ENCODE data around the gene WDFY4.
A peak's percentile ranks its signal among the peaks of the same experiment; 100 is the strongest.

The WDFY4 gene

GRCh38 chr10:48655411-48656240 lies 29.0 kb upstream of the WDFY4 start:
- CTCF ChIA-PET, result interaction anchor here (0.5 to 4.7 kb wide), 110 partner anchors 8 to 1260 kb away, joined by 3 to 139 read pairs (median 5); partner anchors contain the start of gene ARHGAP22
- TF ChIP-seq ZIC2 (tag by site-specific recombination; IDR thresholded peaks at IDR 0.05), result peak; percentile 32; the same call in 1 of the 2 replicates
- no peak for TF ChIP-seq ZNF2 (tag by site-specific recombination; IDR thresholded peaks at IDR 0.05)
- TF ChIP-seq GLIS2 (tag by site-specific recombination; IDR thresholded peaks at IDR 0.05), result no peak
- TF ChIP-seq KLF1 (tag by site-specific recombination; IDR thresholded peaks at IDR 0.05), result peak; percentile 68
- peak; percentile 72 for TF ChIP-seq HIC1 (tag by site-specific recombination; IDR thresholded peaks at IDR 0.05)
- TF ChIP-seq KLF7 (tag by site-specific recombination; IDR thresholded peaks at IDR 0.05; ENCODE audit: borderline replicate concordance), result 0 out of 2 replicates have a peak, but pooled peaks have one; percentile 38
- H3K36me3 ChIP-seq (ENCODE audit: control insufficient read depth in 2 of 2, insufficient read depth in 1 of 2, low read length in 2 of 2), result no peaks in the 10 kb centered on the region
- no peak overlapping the region; the same call in 1 of the 2 replicates for H3K27ac ChIP-seq (ENCODE audit: extremely low read depth, low read depth, low read length)
- POLR2A ChIA-PET, result interaction anchor here (0.6 to 1.3 kb wide), 2 partner anchors 48 to 294 kb away, joined by 5 to 9 read pairs; no protein-coding TSS in a partner anchor
- H3K4me1 ChIP-seq (ENCODE audit: control insufficient read depth, insufficient read depth, low read length), result no peaks in the 10 kb centered on the region
- H3K9me3 ChIP-seq (ENCODE audit: control insufficient read depth, insufficient read depth, low read depth, low read length), result no peaks in the 10 kb centered on the region
- peak overlapping the region; percentile 50 for H3K4me3 ChIP-seq (ENCODE audit: low read depth, low read length)

DNA sequence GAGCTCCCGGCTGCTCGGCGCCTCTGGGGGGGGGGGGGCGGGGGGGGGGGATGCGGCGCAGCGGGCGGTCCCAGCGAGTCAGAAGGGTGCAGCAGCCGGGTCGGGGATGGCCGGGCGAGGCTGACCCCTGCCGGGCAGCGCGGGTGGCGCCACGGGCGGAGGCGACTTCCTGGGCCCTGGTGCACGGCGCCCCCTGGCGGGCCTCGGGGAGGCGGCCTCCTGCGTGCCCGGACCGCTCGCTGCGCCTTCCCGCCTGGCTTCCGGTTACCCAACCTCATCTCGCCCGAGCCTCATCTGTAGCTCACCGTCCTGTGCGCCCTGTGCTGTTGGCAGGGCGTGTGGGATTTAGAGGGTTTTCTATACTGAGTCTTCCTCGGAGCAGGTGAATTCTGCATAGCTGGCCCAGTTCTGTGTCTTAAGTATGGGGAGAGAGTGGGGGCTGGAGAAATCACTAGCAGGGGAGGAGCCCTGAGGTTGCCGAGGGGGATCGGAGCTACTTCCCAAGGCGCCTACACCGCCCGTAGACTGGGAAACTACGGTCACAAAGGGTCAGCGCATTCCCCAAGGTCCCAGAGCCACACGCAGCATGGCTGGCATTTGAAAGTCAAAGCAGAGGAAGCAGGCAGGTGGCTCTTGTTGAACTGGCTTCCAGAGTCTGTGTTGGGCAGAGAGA lies 28.3 kb upstream of the WDFY4 start:
- ChIA-PET POLR2A (interaction anchor here (0.6 to 1.3 kb wide), 2 partner anchors 49 to 295 kb away, joined by 5 to 9 read pairs; no protein-coding TSS in a partner anchor), CTCF (interaction anchor here (0.6 to 4.7 kb wide), 148 partner anchors 8 to 1513 kb away, joined by 3 to 139 read pairs (median 4); partner anchors contain the start of gene ARHGAP22)
- Histone ChIP-seq H3K9me3 (ENCODE audit: control insufficient read depth, insufficient read depth, low read depth, low read length) (no peaks in the 10 kb centered on the region), H3K4me1 (ENCODE audit: control insufficient read depth, insufficient read depth, low read length) (no peaks in the 10 kb centered on the region), H3K4me3 (ENCODE audit: low read depth, low read length) (peak overlapping the region; percentile 50), H3K27ac (ENCODE audit: extremely low read depth, low read depth, low read length) (no peak overlapping the region; the same call in 1 of the 2 replicates), H3K36me3 (ENCODE audit: control insufficient read depth in 2 of 2, insufficient read depth in 1 of 2, low read length in 2 of 2) (no peaks in the 10 kb centered on the region)
- TF ChIP-seq ZSCAN18 (tag by site-specific recombination; IDR thresholded peaks at IDR 0.05) (no peak), ZNF660 (tag by site-specific recombination; IDR thresholded peaks at IDR 0.05) (peak; percentile 91), ZBTB17 (tag by site-specific recombination; IDR thresholded peaks at IDR 0.05) (peak; percentile 48; the same call in 1 of the 2 replicates), ZNF626 (tag by site-specific recombination; IDR thresholded peaks at IDR 0.05) (peak; percentile 28; the same call in 1 of the 2 replicates), SP7 (tag by site-specific recombination; IDR thresholded peaks at IDR 0.05) (no peak), ZBTB26 (tag by site-specific recombination; optimal IDR thresholded peaks at IDR 0.05) (peak; percentile 46), ZBTB6 (tag by site-specific recombination; IDR thresholded peaks at IDR 0.05) (no peak), MZF1 (tag by site-specific recombination; IDR thresholded peaks at IDR 0.05; ENCODE audit: borderline replicate concordance) (0 out of 2 replicates have a peak, but pooled peaks have one; percentile 54), ZNF433 (tag by site-specific recombination; IDR thresholded peaks at IDR 0.05; ENCODE audit: low read depth) (no peak), CTCF (tag by site-specific recombination; IDR thresholded peaks at IDR 0.05) (peak; percentile 68), ZNF248 (tag by site-specific recombination; IDR thresholded peaks at IDR 0.05) (no peak), ZNF544 (tag by site-specific recombination; IDR thresholded peaks at IDR 0.05) (no peak)

Data from HEK293 (cell line).